A172 (cell line): Measurements from ENCODE around the gene FAM83E. TPM values are rescaled to one million over a fixed set of nuclear protein-coding genes. Genes with fewer than 3 reads are reported as not detected.
"Not testable (repeated sequence)": the region's sequence is repeated elsewhere in the genome, so short reads cannot be mapped to it uniquely, and the experiment has no call there.

Experiments
- DNase-seq: peaks from one replicate; pipeline ENCODE4 v3.0.0-alpha.2; 2015; ENCODE audit warnings: low spot score
- total RNA-seq: library from RNA; depleted of rRNA; stranded (reverse); fragments of >200 nt; shearing (Covaris generic); gene quantifications from 2 replicates; pipeline ENCODE4 v1.2.3, GENCODE V29; 2014

FAM83E gene
- total RNA-seq, 1 experiment from 2014 or later: not detected

- no peak for DNase-seq
Observed at GRCh38 chr19:48641850-48642249, 27.0 kb upstream of the FAM83E start.

GRCh38 chr19:48639483-48640375 lies 24.9 kb upstream of the FAM83E start:
- DNase-seq: no peak

GRCh38 chr19:48638831-48639381 lies 24.0 kb upstream of the FAM83E start:
- DNase-seq: no peak

GRCh38 chr19:48637948-48638830 lies 23.3 kb upstream of the FAM83E start:
- DNase-seq: peak; percentile 80

- DNase-seq: peak; percentile 91
Observed at GRCh38 chr19:48637449-48637947, 22.6 kb upstream of the FAM83E start.

GRCh38 chr19:48636859-48637448 lies 22.1 kb upstream of the FAM83E start, which contains the start of gene DBP:
DBP (minus strand) TSS chr19:48637379; CDS start chr19:48636994, 385 bp downstream.
- DNase-seq: no peak

- DNase-seq: no peak
Observed at GRCh38 chr19:48635966-48636858, 21.3 kb upstream of the FAM83E start.

GRCh38 chr19:48635263-48635965 lies 20.5 kb upstream of the FAM83E start:
- DNase-seq: no peak

- DNase-seq: peak; percentile 87
Observed at GRCh38 chr19:48634424-48635262, 19.8 kb upstream of the FAM83E start.

- no peak for DNase-seq
Observed at GRCh38 chr19:48634036-48634342, 19.1 kb upstream of the FAM83E start.

GRCh38 chr19:48633148-48634035 lies 18.5 kb upstream of the FAM83E start:
- no peak for DNase-seq

- DNase-seq: no peak
Observed at GRCh38 chr19:48632692-48633147, 17.8 kb upstream of the FAM83E start.

GRCh38 chr19:48632286-48632685 lies 17.4 kb upstream of the FAM83E start:
- DNase-seq: not testable (repeated sequence)

GRCh38 chr19:48631225-48631624 lies 16.3 kb upstream of the FAM83E start:
- no peak for DNase-seq

GRCh38 chr19:48630296-48631063 lies 15.6 kb upstream of the FAM83E start:
- DNase-seq: no peak

GRCh38 chr19:48629599-48630295 lies 14.9 kb upstream of the FAM83E start:
- DNase-seq: no peak

- DNase-seq: no peak
Observed at GRCh38 chr19:48629297-48629598, 14.4 kb upstream of the FAM83E start.
